B cell (primary cell): ENCODE measurements around the gene ACTR5. TPM values are rescaled to one million over a fixed set of nuclear protein-coding genes. Genes with fewer than 3 reads are reported as not detected.

Experiments
- ATAC-seq: fragments of 200-7000 bp; cut with Tn5 transposase; one replicate; pipeline ENCODE4 v1.10.0; 2021; ENCODE audit warnings: low read depth, mild to moderate bottlenecking, moderate number of reproducible peaks, moderate library complexity
- CTCF ChIA-PET: fragments of 350-600 bp; sonication (Branson Sonifier 250); formaldehyde crosslinking; loops from one replicate; lab custom pipeline; 2021; ENCODE audit warnings: antibody characterized with exemption, inconsistent platforms; lab: Charles Lee
- POLR2A ChIA-PET: fragments of 350-600 bp; sonication (Branson Sonifier 250); formaldehyde crosslinking; loops from one replicate; lab custom pipeline; 2021; ENCODE audit warnings: antibody characterized with exemption; lab: Charles Lee
- DNase-seq: peaks from one replicate; pipeline ENCODE4 v3.0.0; 2013
- H2AFZ ChIP-seq: 2 replicates; pipeline ENCODE4 v1.6.1; 2012; ENCODE audit warnings: mild to moderate bottlenecking, low read depth, low read length; ENCODE audit not compliant: insufficient read depth, poor library complexity, severe bottlenecking
- H3K27ac ChIP-seq, 2 donors: 1 replicate in 1 of 2; 2 replicates in 1 of 2; pipeline ENCODE4 v1.5.1; 2012 to 2013; ENCODE audit warnings: low read length in 2 of 2, mild to moderate bottlenecking in 2 of 2, moderate library complexity in 1 of 2
- H3K27me3 ChIP-seq, 4 experiments: fragments of 200-600 bp in 1 of 4; sonication (generic) in 1 of 4; replicated peaks in 1 of 4; 1 replicate in 2 of 4; 2 replicates in 2 of 4; pipeline versions ENCODE4 v1.6.1 to v1.7.0; 2013 to 2016; ENCODE audit warnings: low read length in 3 of 4, mild to moderate bottlenecking in 2 of 4, mixed read lengths in 1 of 4, moderate library complexity in 1 of 4; ENCODE audit not compliant: insufficient read depth in 4 of 4, control insufficient read depth in 3 of 4; ENCODE audit errors: control extremely low read depth in 1 of 4
- H3K36me3 ChIP-seq, 2 experiments: replicated peaks in 1 of 2; 1 replicate in 1 of 2; 2 replicates in 1 of 2; pipeline versions ENCODE4 v1.6.1 to v1.7.1; 2013; ENCODE audit warnings: low read length in 1 of 2; ENCODE audit not compliant: insufficient read depth in 2 of 2, control insufficient read depth in 1 of 2; ENCODE audit errors: control extremely low read depth in 1 of 2, extremely low read depth in 1 of 2
- H3K4me1 ChIP-seq, 2 donors: fragments of 200-600 bp in 1 of 2; sonication (generic) in 1 of 2; 1 replicate in 1 of 2; 2 replicates in 1 of 2; pipeline versions ENCODE4 v1.5.1 to v1.6.1; 2013 to 2017; ENCODE audit warnings: low read length in 2 of 2; ENCODE audit not compliant: control insufficient read depth in 2 of 2, insufficient read depth in 2 of 2
- H3K4me2 ChIP-seq: replicated peaks from 2 replicates; pipeline ENCODE3; 2012; ENCODE audit warnings: mild to moderate bottlenecking, low read depth, low read length; ENCODE audit not compliant: poor library complexity, severe bottlenecking
- H3K4me3 ChIP-seq, 5 experiments: fragments of 200-600 bp in 1 of 5; sonication (generic) in 1 of 5; 1 replicate in 3 of 5; 2 replicates in 2 of 5; pipeline versions ENCODE4 v1.5.1 to v1.7.0; 2011 to 2016; ENCODE audit warnings: low read length in 4 of 5, mild to moderate bottlenecking in 4 of 5, low read depth in 2 of 5, control low read depth in 1 of 5, moderate library complexity in 1 of 5; ENCODE audit not compliant: insufficient read depth in 1 of 5; ENCODE audit errors: control extremely low read depth in 1 of 5, extremely low read depth in 1 of 5
- H3K79me2 ChIP-seq: fragments of 200-600 bp; sonication (generic); one replicate; pipeline ENCODE4 v1.6.0; 2016; ENCODE audit warnings: low read length; ENCODE audit not compliant: control insufficient read depth, insufficient read depth
- H3K9ac ChIP-seq: fragments of 200-600 bp; sonication (generic); 2 replicates; pipeline ENCODE4 v1.6.1; 2017; ENCODE audit warnings: mild to moderate bottlenecking, low read length, moderate library complexity
- H3K9me3 ChIP-seq, 3 donors: one replicate each; pipeline versions ENCODE4 v1.6.1 to v1.7.1; 2013; ENCODE audit warnings: low read length in 2 of 3; ENCODE audit not compliant: control insufficient read depth in 2 of 3, insufficient read depth in 1 of 3; ENCODE audit errors: control extremely low read depth in 1 of 3
- H4K20me1 ChIP-seq: 2 replicates; pipeline ENCODE4 v1.6.0; 2012; ENCODE audit warnings: mild to moderate bottlenecking, low read length; ENCODE audit not compliant: insufficient read depth, control insufficient read depth, poor library complexity, severe bottlenecking
- H3K27ac Mint-ChIP-seq: one replicate; pipeline ENCODE4 v1.8.0; 2021; ENCODE audit warnings: mixed read lengths
- H3K27me3 Mint-ChIP-seq: one replicate; pipeline ENCODE4 v1.8.0; 2021; ENCODE audit warnings: mixed read lengths
- H3K4me1 Mint-ChIP-seq: one replicate; pipeline ENCODE4 v1.8.0; 2021; ENCODE audit warnings: mixed read lengths
- H3K4me3 Mint-ChIP-seq: one replicate; pipeline ENCODE4 v1.8.0; 2021; ENCODE audit warnings: mixed read lengths
- H3K9me3 Mint-ChIP-seq: one replicate; pipeline ENCODE4 v1.8.0; 2022; ENCODE audit warnings: mixed read lengths; ENCODE audit not compliant: insufficient read depth
- EZH2 ChIP-seq: IDR thresholded peaks from 2 replicates; pipeline ENCODE4 v1.6.1; 2012; ENCODE audit warnings: borderline replicate concordance, low read depth, mild to moderate bottlenecking, moderate library complexity, low read length; ENCODE audit not compliant: insufficient read depth, poor library complexity, severe bottlenecking
- WGBS: methylation state at CpG from one replicate; pipeline ENCODE4 v1.1.5; 2013; ENCODE audit warnings: missing lambda C conversion rate; ENCODE audit not compliant: insufficient coverage; 5-methylcytosine and 5-hydroxymethylcytosine counted together
- intact Hi-C: fragments of 100-400 bp; cut with micrococcal nuclease; formaldehyde crosslinking; loops from one replicate; pipeline ENCODE4 v1.10.0; 2022
- polyA plus RNA-seq: library from polyadenylated mRNA; depleted of rRNA; stranded (reverse); fragments of >200 nt; gene quantifications from 2 replicates; pipeline ENCODE4 v1.2.3, GENCODE V29; 2012
- total RNA-seq, 2 donors: library from RNA; stranded (reverse); fragments of 120-200 nt in 1 of 2; gene quantifications; 1 replicate in 1 of 2; 2 replicates in 1 of 2; pipeline versions ENCODE4 v1.2.3 to v1.2.4, GENCODE V29; 2013 to 2022
- TF ChIP-seq, protein P1 (sequence below): fragments of 200-600 bp; IDR thresholded peaks from one replicate; pipeline ENCODE4 v1.8.0; 2022; ENCODE audit warnings: antibody characterized with exemption, mild to moderate bottlenecking

ACTR5 gene
- total and polyA plus RNA-seq, 2 donors (not counting 1 experiment from before 2014, with no cell fraction given), result 15.4 to 18.0 TPM

DNA sequence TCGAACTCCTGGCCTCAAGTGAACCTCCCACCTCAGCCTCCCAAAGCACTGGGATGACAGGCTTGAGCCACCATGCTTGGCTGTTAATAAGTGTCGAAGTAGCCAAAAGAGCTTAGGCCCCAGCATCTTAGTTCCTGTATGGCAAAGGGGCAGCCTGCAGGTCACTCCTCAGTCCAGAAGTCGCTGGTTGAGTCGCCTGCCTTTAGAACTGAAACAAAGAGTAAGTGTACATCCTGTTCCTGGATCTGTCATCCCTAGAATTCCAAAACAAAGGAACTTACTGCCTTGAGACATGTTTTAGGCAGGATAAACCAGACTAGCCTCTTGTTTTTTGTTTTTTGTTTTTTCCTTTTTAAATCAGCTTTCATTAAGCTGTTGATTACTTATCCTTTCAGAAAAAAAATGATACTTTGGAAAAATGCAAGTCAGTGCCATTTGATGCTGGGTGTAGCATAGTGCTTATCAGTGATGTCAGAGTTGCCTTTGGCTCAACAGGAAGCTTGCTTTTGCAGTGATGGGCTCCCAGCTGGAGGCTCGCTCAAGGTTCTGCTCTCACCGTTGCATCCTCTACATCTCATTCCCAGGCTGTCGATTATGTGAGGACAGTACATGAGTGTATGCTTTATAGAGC is 9.0 kb downstream of the ACTR5 start:
- 98% methylated on average over 4 of the region's 7 CpGs for WGBS
- Mint-ChIP-seq H3K4me1 (no peaks in the 10 kb centered on the region), H3K27me3 (no peaks in the 10 kb centered on the region), H3K4me3 (no peak overlapping the region), H3K9me3 (no peaks in the 10 kb centered on the region), H3K27ac (no peak overlapping the region)
- no peak for TF ChIP-seq EZH2
- TF ChIP-seq, protein P1, sequence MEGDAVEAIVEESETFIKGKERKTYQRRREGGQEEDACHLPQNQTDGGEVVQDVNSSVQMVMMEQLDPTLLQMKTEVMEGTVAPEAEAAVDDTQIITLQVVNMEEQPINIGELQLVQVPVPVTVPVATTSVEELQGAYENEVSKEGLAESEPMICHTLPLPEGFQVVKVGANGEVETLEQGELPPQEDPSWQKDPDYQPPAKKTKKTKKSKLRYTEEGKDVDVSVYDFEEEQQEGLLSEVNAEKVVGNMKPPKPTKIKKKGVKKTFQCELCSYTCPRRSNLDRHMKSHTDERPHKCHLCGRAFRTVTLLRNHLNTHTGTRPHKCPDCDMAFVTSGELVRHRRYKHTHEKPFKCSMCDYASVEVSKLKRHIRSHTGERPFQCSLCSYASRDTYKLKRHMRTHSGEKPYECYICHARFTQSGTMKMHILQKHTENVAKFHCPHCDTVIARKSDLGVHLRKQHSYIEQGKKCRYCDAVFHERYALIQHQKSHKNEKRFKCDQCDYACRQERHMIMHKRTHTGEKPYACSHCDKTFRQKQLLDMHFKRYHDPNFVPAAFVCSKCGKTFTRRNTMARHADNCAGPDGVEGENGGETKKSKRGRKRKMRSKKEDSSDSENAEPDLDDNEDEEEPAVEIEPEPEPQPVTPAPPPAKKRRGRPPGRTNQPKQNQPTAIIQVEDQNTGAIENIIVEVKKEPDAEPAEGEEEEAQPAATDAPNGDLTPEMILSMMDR, result no peak
- intact Hi-C loops, result no loop called here
- Histone ChIP-seq H3K4me1 (no peaks in the 10 kb centered on the region), H3K4me2 (no peak overlapping the region), H2AFZ (no peak overlapping the region), H3K79me2 (peaks cover 5% of the 10 kb centered on the region), H4K20me1 (no peaks in the 10 kb centered on the region), H3K9ac (no peak overlapping the region), H3K27ac (no peak overlapping the region), H3K36me3 (peaks cover 2 to 75% of the 10 kb centered on the region in 2 experiments), H3K9me3 (no peaks in the 10 kb centered on the region), H3K27me3 (no peaks in the 10 kb centered on the region), H3K4me3 (no peak overlapping the region)
- ATAC-seq (no peak), DNase-seq (no peak)
- POLR2A ChIA-PET, result no interaction called here
- CTCF ChIA-PET, result interaction anchor here (0.7 to 2.8 kb wide), 4 partner anchors 10 to 136 kb away, joined by 3 to 7 read pairs (median 3); no protein-coding TSS in a partner anchor

GRCh38 chr20:38759106-38759505 is 10.8 kb downstream of the ACTR5 start:
- no peak overlapping the region for H3K4me3 ChIP-seq
- ChIA-PET CTCF (interaction anchor here (1.2 kb wide), 1 partner anchor 134 kb away, joined by 3 read pairs; no protein-coding TSS in a partner anchor), POLR2A (no interaction called here)
- intact Hi-C loops, result no loop called here
- no peak overlapping the region for H3K9ac ChIP-seq
- Mint-ChIP-seq H3K4me3 (no peak overlapping the region), H3K27ac (no peak overlapping the region), H3K4me1 (no peaks in the 10 kb centered on the region), H3K9me3 (no peaks in the 10 kb centered on the region), H3K27me3 (no peaks in the 10 kb centered on the region)
- H3K4me1 ChIP-seq, result no peaks in the 10 kb centered on the region
- H3K36me3 ChIP-seq, result peaks cover 2 to 76% of the 10 kb centered on the region in 2 experiments
- no peak for DNase-seq
- ATAC-seq, result no peak
- H4K20me1 ChIP-seq, result no peaks in the 10 kb centered on the region
- WGBS, result 99% methylated on average over 7 of the region's 7 CpGs
- H3K4me2 ChIP-seq, result no peak overlapping the region
- no peaks in the 10 kb centered on the region for H3K27me3 ChIP-seq
- H3K9me3 ChIP-seq, result no peaks in the 10 kb centered on the region
- TF ChIP-seq, protein P1, result no peak
- no peak for TF ChIP-seq EZH2
- no peak overlapping the region for H2AFZ ChIP-seq
- H3K27ac ChIP-seq, result no peak overlapping the region
- peaks cover 5% of the 10 kb centered on the region for H3K79me2 ChIP-seq
